HCT116 (cell line): ENCODE results near the gene CSNK1G1.

Experiments
- CTCF ChIP-seq, 3 experiments: fragments of 200-600 bp in 1 of 3; sonication (generic) in 1 of 3; IDR thresholded peaks in 2 of 3; conservative IDR thresholded peaks in 1 of 3; 2 replicates each; pipeline ENCODE4 v1.5.1; 2012 to 2017; ENCODE audit warnings: low read depth in 2 of 3, low read length in 2 of 3, antibody characterized with exemption in 1 of 3, borderline replicate concordance in 1 of 3, control low read depth in 1 of 3, mild to moderate bottlenecking in 1 of 3, mixed read lengths in 1 of 3, mixed run types in 1 of 3, moderate library complexity in 1 of 3; ENCODE audit not compliant: insufficient read depth in 1 of 3
- EZH2 ChIP-seq: fragments of 200-600 bp; sonication (generic); IDR thresholded peaks from 2 replicates; pipeline ENCODE4 v1.6.1; 2017; ENCODE audit warnings: antibody characterized with exemption, mixed run types
- POLR2A ChIP-seq: IDR thresholded peaks from 2 replicates; pipeline ENCODE4 v1.7.0; 2011; ENCODE audit warnings: borderline replicate concordance; ENCODE audit not compliant: insufficient read depth, insufficient read length; ENCODE audit errors: extremely low read depth

DNA sequence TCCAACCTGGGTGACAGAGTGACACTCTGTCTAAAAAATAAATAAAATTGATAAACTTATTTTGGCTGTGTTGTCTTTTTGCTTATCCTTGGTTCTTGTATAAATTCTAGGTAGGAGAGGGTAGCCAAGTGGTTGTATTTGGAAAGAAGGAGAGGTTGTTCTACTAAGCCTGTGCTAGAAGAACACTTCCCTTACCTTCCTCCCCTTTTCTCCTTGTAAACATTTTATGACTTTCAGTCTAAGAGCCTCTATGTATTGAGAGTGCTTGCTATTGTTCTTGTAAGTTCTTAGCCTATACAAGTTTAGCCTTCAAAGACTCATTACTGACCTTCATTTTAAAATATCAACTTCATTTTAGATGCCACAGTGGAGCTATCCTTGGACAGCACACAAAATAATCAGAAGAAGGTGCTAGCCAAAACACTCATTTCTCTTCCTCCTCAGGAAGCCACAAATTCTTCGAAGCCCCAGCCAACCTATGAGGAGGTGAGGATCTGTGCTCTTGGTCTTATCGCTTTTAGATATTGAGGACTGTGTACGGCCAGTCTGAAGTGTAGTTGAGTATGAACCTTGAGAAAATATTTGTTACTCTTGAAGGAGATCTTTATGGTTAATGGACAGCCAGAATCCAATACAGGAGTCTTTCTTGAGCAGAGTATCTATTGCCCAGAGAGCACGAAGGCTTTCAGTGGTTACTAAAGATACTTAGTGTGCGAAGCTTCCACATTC, 238.1 kb downstream of the CSNK1G1 start:
- no peak for TF ChIP-seq POLR2A
- no peak for TF ChIP-seq CTCF (IDR thresholded peaks at IDR 0.05 in 2 of 3, conservative IDR thresholded peaks at IDR 0.05 in 1 of 3; ENCODE audit: borderline replicate concordance in 1 of 3, insufficient read depth in 1 of 3, low read depth in 2 of 3, low read length in 2 of 3)
- no peak for TF ChIP-seq EZH2
